Glutamatergic neuron (in vitro differentiated cells): Measurements from ENCODE around the gene KATNA1. TPM values are rescaled to one million over a fixed set of nuclear protein-coding genes. Genes with fewer than 3 reads are reported as not detected.
"Not testable (repeated sequence)": the region's sequence is repeated elsewhere in the genome, so short reads cannot be mapped to it uniquely, and the experiment has no call there.

Experiments used
- DNase-seq: peaks from one replicate; pipeline ENCODE4 v3.0.0; 2022
- H3K27ac Mint-ChIP-seq: one replicate; pipeline ENCODE4 v1.8.0; 2020; ENCODE audit warnings: mild to moderate bottlenecking, mixed read lengths, inconsistent platforms; ENCODE audit not compliant: unreplicated experiment
- H3K27me3 Mint-ChIP-seq: one replicate; pipeline ENCODE4 v1.8.0; 2020; ENCODE audit warnings: mild to moderate bottlenecking, moderate library complexity, mixed read lengths, inconsistent platforms; ENCODE audit not compliant: unreplicated experiment
- H3K36me3 Mint-ChIP-seq: one replicate; pipeline ENCODE4 v1.8.0; 2020; ENCODE audit warnings: mild to moderate bottlenecking, mixed read lengths, inconsistent platforms; ENCODE audit not compliant: unreplicated experiment
- H3K4me1 Mint-ChIP-seq: one replicate; pipeline ENCODE4 v1.8.0; 2020; ENCODE audit warnings: mild to moderate bottlenecking, low read depth, mixed read lengths, inconsistent platforms; ENCODE audit not compliant: unreplicated experiment
- H3K4me3 Mint-ChIP-seq: one replicate; pipeline ENCODE4 v1.8.0; 2020; ENCODE audit warnings: mild to moderate bottlenecking, mixed read lengths, inconsistent platforms; ENCODE audit not compliant: unreplicated experiment
- H3K9me3 Mint-ChIP-seq: one replicate; pipeline ENCODE4 v1.8.0; 2020; ENCODE audit warnings: mild to moderate bottlenecking, moderate library complexity, mixed read lengths, inconsistent platforms; ENCODE audit not compliant: unreplicated experiment
- total RNA-seq: library from RNA; stranded (reverse); fragmentation: NEBNext Ultra II Directional; extraction: Animal tissue kit (Norgen Biotek cat#: 25700); gene quantifications from one replicate; pipeline ENCODE4 v1.2.1, GENCODE V29; 2021; ENCODE audit not compliant: unreplicated experiment
- TF ChIP-seq, protein P1 (sequence below): fragments of 200-600 bp; sonication (generic); IDR thresholded peaks from one replicate; pipeline ENCODE4 v1.5.0; 2021; ENCODE audit not compliant: partially characterized antibody, unreplicated experiment

Gene KATNA1
- total RNA-seq, 1 donor from 2014 or later = 10.9 TPM

DNA sequence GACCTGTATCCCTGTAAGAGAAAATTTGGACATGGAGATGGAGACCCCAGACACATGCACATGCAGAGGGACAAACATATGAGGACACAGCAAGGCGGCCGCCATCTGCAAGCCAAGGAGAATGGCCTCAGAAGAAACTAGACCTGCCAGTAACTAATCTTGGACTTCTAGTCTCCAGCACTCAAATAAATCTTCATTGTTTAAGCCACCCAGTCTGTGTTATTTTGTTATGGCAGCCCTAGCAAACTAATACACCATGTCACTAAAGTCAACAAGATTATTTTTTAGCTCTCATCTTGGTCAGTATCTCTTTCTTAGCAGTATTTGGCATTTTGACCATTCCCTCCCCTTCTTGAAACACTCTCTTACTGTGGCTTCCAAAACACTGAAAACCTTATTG is 42.7 kb upstream of the KATNA1 start:
- Mint-ChIP-seq H3K27me3 (peaks cover 6% of the 10 kb centered on the region), H3K9me3 (peaks cover 6% of the 10 kb centered on the region), H3K27ac (no peak overlapping the region), H3K4me1 (peaks cover 19% of the 10 kb centered on the region), H3K4me3 (no peak overlapping the region), H3K36me3 (no peaks in the 10 kb centered on the region)
- TF ChIP-seq, protein P1, sequence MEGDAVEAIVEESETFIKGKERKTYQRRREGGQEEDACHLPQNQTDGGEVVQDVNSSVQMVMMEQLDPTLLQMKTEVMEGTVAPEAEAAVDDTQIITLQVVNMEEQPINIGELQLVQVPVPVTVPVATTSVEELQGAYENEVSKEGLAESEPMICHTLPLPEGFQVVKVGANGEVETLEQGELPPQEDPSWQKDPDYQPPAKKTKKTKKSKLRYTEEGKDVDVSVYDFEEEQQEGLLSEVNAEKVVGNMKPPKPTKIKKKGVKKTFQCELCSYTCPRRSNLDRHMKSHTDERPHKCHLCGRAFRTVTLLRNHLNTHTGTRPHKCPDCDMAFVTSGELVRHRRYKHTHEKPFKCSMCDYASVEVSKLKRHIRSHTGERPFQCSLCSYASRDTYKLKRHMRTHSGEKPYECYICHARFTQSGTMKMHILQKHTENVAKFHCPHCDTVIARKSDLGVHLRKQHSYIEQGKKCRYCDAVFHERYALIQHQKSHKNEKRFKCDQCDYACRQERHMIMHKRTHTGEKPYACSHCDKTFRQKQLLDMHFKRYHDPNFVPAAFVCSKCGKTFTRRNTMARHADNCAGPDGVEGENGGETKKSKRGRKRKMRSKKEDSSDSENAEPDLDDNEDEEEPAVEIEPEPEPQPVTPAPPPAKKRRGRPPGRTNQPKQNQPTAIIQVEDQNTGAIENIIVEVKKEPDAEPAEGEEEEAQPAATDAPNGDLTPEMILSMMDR = no peak
- no peak for DNase-seq

DNA sequence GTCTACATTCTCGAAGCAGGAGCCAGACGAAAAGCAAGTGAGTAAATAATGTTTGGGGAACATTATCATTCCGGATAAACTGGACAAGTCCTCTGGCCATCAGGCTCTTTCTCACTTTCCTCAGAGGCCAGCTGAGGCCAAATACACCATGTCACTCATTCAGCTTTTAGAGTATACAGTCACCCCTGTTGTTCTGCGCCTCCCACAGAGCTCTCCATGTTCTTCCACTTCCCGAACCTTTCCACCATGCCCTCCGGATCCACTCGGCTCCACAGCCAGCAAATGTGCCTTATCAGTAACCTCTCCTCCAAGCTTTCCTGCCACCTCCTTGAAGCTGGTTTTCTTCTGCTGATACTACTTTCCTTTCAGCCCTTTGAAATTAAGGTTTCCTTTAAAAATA is 37.7 kb upstream of the KATNA1 start:
- Mint-ChIP-seq H3K27me3 (peaks cover 3% of the 10 kb centered on the region), H3K4me3 (peak overlapping the region; percentile 17), H3K27ac (peak overlapping the region; percentile 60), H3K9me3 (no peaks in the 10 kb centered on the region), H3K36me3 (no peaks in the 10 kb centered on the region), H3K4me1 (peaks cover 28% of the 10 kb centered on the region)
- TF ChIP-seq, protein P1 = no peak
- DNase-seq = no peak

DNA sequence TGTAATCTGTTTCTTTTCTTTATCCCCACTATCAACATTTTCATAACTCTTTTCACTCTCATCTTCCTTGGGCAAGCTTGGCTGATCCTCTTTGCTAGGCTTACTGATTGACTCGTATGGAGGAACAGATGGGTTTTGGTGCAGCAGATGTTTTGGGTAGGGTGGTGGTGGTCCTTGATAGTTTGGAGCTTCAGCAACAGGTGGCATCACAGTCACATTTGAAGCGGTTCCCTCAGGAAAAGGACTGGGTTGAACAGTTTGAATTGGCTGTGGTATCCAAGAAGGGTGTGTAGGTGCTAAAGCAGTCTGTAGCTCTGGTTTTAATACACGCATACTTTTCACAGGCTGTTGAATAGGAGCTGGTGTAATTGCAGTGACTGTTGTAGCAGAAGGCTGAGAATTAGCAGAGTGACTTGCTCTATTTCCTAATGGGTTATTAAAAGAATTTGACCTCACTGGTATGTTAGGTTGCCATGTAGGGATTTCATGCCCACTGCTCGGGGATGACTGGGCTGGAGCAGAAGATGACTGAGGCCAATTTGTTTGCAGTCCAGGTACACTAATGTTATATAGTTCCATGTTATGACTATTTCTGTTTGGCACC is 34.8 kb upstream of the KATNA1 start:
- Mint-ChIP-seq H3K36me3 (no peaks in the 10 kb centered on the region), H3K4me3 (no peak overlapping the region), H3K9me3 (no peaks in the 10 kb centered on the region)

DNA sequence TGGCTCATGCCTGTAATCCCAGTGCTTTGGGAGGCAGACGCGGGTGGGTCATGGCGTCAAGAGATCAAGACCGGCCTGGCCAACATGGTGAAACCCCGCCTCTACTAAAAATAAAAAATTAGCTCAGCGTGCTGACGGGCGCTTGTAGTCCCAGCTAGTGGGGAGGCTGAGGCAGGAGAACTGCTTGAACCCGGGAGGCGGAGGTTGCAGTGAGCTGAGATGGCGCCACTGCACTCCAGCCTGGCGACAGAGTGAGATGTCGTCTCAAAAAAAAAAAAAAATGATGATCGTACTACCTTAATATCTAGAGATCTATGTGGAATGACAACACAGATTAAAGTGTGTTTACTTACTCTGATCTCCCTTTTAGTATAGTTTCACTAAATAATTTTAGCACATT is 33.3 kb upstream of the KATNA1 start:
- not testable (repeated sequence) for H3K27ac Mint-ChIP-seq, H3K27me3 Mint-ChIP-seq, H3K4me3 Mint-ChIP-seq, H3K36me3 Mint-ChIP-seq, H3K9me3 Mint-ChIP-seq, DNase-seq
- H3K4me1 Mint-ChIP-seq = peaks cover 33% of the 10 kb centered on the region

More for the DNA sequence above, 34.8 kb upstream of the KATNA1 start:
- Mint-ChIP-seq H3K27me3 (no peaks in the 10 kb centered on the region), H3K27ac (peak overlapping the region; percentile 62), H3K4me1 (peaks cover 34% of the 10 kb centered on the region)
- TF ChIP-seq, protein P1 = no peak
- DNase-seq = no peak

DNA sequence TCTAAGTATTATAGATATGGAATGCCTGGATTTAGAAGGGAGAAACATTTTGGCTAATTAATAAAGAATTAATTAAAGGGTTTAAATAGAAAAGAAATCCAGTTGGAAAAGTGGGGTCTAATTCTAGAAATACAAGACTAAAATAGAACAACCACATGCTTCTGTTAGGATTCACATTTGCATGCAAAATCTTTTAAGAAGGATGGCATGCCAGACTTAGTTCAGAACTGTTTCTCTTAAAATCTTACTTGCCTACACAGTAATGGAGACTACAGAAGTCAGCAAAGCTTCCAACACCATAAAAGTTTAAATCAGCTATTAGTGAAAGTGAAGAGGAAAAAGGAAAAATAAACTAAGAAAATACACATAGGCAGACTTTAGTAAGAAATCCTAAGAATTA is 32.7 kb upstream of the KATNA1 start:
- Mint-ChIP-seq H3K27me3 (no peaks in the 10 kb centered on the region), H3K36me3 (no peaks in the 10 kb centered on the region), H3K4me3 (no peak overlapping the region), H3K9me3 (no peaks in the 10 kb centered on the region), H3K27ac (no peak overlapping the region), H3K4me1 (peaks cover 27% of the 10 kb centered on the region)
- TF ChIP-seq, protein P1 = no peak
- no peak for DNase-seq
